HTERT RPE-1 (cell line): ENCODE data around the gene PRR14.

Source experiments
- in situ Hi-C: fragments of 300-500 bp; cut with MboI; formaldehyde crosslinking; loops from 4 replicates; pipeline ENCODE4 v1.14.3; 2020; ENCODE audit warnings: low sequenced_read_pairs

PRR14 gene

GRCh38 chr16:30628628-30629540, 21.9 kb upstream of the PRR14 start:
- in situ Hi-C loops: loop anchor here (25.0 kb wide), 1 partner anchor 192 kb away; the partner anchor contains the start of genes DCTPP1 and SEPHS2

DNA sequence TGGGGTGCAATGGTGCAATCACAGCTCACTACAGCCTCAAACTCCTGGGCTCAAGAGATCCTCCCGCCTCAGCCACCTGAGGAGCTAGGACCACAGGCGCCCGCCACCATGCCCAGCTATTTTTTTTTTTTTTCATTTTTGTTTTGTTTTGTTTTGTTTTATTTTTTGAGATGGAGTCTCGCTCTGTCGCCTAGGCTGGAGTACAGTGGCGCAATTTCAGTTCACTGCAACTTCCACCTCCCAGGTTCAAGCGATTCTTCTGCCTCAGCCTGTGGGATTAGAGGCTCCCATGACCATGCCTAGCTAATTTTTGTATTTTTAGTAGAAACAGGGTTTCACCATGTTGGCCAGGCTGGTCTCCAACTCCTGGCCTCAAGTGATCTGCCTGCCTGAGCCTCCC, 18.3 kb upstream of the PRR14 start:
- in situ Hi-C loops: loop anchor here (25.0 kb wide), 1 partner anchor 195 kb away; the partner anchor contains the start of genes DCTPP1 and SEPHS2

GRCh38 chr16:30633526-30633925, 17.2 kb upstream of the PRR14 start:
- in situ Hi-C loops: loop anchor here (25.0 kb wide), 1 partner anchor 196 kb away; the partner anchor contains the start of genes DCTPP1 and SEPHS2

DNA sequence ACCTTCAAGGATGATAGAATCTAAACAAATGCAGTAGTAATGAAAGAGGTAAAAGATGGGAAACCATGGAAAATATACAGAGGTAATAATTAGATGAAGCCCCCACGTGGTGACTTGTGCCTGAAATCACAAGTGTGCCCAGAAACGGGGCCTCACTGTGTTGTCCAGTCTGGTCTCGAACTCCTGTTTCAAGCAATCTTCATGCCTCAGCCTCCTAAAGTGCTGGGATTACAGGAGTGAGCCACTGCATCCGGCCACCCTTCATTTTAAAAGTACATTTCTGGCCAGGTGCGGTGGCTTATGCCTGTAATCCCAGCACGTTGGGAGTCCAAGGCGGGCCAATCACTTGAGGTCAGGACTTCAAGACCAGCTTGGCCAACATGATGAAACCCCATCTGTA, 14.2 kb upstream of the PRR14 start:
- in situ Hi-C loops: loop anchor here (25.0 kb wide), 1 partner anchor 199 kb away; the partner anchor contains the start of genes DCTPP1 and SEPHS2

DNA sequence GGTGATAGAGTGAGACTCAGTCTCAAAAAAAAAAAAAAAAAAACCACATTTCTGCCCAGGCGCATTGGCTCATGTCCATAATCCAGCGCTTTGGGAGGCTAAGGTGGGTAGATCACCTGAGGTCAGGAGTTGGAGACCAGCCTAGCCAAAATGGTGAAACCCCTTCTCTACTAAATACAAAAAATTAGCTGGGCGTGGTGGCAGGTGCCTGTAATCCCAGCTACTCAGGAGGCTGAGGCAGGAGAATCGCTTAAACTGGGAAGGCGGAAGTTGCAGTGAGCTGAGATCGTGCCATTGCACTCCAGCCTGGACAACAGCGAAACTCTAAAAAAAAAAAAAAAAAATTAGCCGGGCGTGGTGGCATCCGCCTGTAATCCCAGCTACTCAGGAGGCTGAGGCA, 13.6 kb upstream of the PRR14 start:
- in situ Hi-C loops: loop anchor here (25.0 kb wide), 1 partner anchor 200 kb away; the partner anchor contains the start of genes DCTPP1 and SEPHS2

- in situ Hi-C loops: loop anchor here (25.0 kb wide), 1 partner anchor 201 kb away; the partner anchor contains the start of genes DCTPP1 and SEPHS2
Observed at GRCh38 chr16:30637944-30638343, 12.8 kb upstream of the PRR14 start.

- in situ Hi-C loops: loop anchor here (25.0 kb wide), 1 partner anchor 204 kb away; the partner anchor contains the start of genes DCTPP1 and SEPHS2
Observed at GRCh38 chr16:30641378-30641982, 9.3 kb upstream of the PRR14 start.

GRCh38 chr16:30644334-30644830, 6.4 kb upstream of the PRR14 start:
- in situ Hi-C loops: loop anchor here (25.0 kb wide), 1 partner anchor 207 kb away; the partner anchor contains the start of genes DCTPP1 and SEPHS2

GRCh38 chr16:30645727-30646126, 5.0 kb upstream of the PRR14 start:
- in situ Hi-C loops: loop anchor here (25.0 kb wide), 1 partner anchor 208 kb away; the partner anchor contains the start of genes DCTPP1 and SEPHS2

- in situ Hi-C loops: loop anchor here (25.0 kb wide), 1 partner anchor 210 kb away; the partner anchor contains the start of genes DCTPP1 and SEPHS2
Observed at GRCh38 chr16:30647274-30647571, 3.5 kb upstream of the PRR14 start.

DNA sequence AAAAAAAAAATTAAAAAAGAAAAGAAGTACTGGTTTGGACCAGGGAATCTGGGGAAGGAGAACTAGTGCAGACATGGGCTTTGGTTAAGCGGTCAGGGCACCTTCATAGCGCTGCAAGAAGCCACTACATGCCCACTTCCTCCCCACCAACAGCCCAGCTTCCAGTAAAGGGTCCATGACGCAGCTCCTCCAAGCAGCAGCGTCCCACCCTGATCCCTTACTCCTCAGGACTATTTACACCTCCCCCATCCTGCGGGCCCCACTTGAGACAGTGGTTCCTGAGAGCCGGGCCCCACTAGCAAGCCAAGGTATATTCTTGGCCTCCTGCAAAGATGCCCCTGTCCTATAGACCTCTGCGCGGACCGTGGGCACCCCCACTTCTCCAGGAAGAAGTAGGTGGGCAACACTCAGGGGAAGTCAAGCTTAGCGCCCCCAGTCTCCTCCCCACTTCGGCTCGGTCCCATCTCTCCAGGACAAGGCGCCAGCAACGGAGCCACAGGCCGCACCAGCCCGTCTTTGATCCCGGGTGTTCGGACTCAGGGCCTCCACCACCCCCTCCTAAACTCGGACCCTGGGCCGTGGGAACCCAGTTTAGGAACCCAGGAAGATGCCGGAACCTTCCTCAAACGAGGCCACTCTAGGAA, 913 bp upstream of the PRR14 start:
- in situ Hi-C loops: loop anchor here (25.0 kb wide), 1 partner anchor 213 kb away; the partner anchor contains the start of genes DCTPP1 and SEPHS2

GRCh38 chr16:30651124-30652004, 604 bp downstream of the PRR14 start:
- in situ Hi-C loops: no loop called here

DNA sequence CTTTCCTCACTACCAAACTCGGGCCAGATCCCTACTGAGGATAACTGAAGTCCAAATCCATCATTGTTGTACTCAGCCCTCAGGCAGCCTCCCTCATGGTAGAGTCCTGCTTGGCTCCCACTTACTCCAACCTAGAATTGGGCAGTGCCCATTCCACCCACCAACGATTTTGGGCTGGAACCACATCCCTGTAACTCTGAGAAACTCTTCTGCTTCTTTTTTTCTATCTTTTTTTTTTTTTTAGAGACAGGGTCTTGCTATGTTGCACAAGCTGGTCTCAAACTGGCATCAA, 1.2 kb downstream of the PRR14 start:
- in situ Hi-C loops: no loop called here

DNA sequence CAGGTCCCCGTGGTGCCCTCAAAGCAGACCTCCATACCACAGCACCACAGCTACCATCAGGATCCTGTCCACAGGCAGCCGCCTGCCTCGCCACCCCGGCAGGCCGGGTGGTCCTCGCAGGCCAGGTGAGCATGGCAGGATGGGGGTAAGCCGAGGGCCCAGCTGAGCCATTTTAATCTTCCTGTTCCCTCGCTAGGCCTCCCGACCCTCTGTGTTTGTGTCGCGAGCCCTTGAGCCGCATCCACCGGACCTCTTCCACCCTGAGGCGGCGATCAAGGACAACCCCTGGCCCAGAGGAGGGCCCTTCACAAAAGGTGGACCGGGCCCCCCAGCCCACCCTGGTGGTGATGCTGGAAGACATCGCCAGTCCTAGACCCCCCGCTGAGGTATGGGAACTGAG, 2.0 kb downstream of the PRR14 start:
- in situ Hi-C loops: no loop called here

- in situ Hi-C loops: no loop called here
Observed at GRCh38 chr16:30654856-30655255, 4.1 kb downstream of the PRR14 start.

DNA sequence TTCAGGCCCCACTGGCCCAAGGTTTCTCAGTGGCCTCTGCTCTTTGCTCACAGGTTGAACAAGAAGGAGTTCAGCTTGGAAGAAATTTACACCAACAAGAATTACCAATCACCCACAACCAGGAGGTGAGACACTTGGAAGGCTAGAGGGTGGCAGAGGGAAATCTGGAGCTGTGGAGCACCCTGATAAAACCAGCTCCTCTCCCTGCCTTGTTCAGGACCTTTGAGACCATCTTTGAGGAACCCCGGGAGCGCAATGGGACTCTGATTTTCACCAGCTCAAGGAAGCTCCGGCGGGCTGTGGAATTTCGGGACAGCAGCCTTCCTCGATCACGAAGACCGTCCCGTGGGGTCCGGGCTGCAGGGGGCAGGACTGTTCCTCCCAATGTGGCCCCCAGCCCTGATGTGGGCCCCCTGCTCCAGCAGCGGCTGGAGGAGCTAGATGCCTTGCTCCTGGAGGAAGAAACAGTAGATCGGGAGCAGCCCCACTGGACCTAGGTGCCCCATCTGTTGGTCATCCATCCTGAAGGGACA, 5.1 kb downstream of the PRR14 start:
- in situ Hi-C loops: no loop called here

DNA sequence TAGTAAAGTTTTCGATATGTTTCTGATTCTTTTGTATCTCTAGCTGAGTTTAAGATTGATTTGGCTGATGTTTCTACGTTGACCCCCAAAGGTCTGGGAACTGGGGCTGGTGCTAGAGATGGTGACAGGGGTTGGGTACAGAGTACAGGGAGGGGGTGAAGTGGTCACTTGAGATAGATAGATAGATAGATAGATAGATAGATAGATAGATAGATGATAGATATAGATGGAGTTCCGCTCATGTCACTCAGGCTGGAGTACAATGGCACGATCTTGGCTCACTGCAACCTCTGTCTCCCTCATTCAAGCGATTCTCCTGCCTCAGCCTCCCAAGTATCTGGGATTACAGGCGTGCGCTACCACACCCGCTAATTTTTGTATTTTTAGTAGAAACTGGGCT, 5.6 kb downstream of the PRR14 start:
- in situ Hi-C loops: no loop called here

- in situ Hi-C loops: no loop called here
Observed at GRCh38 chr16:30656974-30657865, 6.5 kb downstream of the PRR14 start.
